Measurements from ENCODE around the gene ME3.

The ME3 gene

DNA sequence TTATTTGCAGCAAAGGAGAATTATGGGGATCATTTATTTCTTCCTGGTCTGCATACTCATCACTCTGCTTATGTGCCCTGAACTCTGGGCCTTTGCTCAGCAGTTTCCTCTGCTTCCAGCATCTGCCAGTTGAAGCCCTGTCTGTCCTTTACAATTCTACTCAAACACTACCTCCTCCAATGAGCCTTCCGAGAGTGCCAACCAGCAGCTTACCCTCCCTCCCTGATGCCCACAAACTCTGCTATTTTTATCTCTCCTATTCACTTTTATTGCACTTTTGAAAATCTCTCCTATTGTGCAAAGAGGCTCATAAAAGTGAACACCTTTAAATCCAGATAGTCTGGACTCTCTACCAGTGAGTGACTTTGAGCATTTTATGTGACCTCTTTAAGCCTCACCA, 3.6 kb upstream of the ME3 start:
- H3K27me3 ChIP-seq (replicated peaks; ENCODE audit: control insufficient read depth, insufficient read depth, low read length): no peaks in the 10 kb centered on the region; the same call in none of the 2 replicates
- no peak overlapping the region for H3K4me3 ChIP-seq (replicated peaks; ENCODE audit: low read depth, low read length)
- no peak for DNase-seq (ENCODE audit: extremely low read depth, insufficient read length)
- TF ChIP-seq, protein P1, sequence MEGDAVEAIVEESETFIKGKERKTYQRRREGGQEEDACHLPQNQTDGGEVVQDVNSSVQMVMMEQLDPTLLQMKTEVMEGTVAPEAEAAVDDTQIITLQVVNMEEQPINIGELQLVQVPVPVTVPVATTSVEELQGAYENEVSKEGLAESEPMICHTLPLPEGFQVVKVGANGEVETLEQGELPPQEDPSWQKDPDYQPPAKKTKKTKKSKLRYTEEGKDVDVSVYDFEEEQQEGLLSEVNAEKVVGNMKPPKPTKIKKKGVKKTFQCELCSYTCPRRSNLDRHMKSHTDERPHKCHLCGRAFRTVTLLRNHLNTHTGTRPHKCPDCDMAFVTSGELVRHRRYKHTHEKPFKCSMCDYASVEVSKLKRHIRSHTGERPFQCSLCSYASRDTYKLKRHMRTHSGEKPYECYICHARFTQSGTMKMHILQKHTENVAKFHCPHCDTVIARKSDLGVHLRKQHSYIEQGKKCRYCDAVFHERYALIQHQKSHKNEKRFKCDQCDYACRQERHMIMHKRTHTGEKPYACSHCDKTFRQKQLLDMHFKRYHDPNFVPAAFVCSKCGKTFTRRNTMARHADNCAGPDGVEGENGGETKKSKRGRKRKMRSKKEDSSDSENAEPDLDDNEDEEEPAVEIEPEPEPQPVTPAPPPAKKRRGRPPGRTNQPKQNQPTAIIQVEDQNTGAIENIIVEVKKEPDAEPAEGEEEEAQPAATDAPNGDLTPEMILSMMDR (IDR thresholded peaks at IDR 0.05; ENCODE audit: insufficient read depth, low read length, poor library complexity, severe bottlenecking): no peak
- no peaks in the 10 kb centered on the region for H3K36me3 ChIP-seq (ENCODE audit: control insufficient read depth, insufficient read depth, low read length)

DNA sequence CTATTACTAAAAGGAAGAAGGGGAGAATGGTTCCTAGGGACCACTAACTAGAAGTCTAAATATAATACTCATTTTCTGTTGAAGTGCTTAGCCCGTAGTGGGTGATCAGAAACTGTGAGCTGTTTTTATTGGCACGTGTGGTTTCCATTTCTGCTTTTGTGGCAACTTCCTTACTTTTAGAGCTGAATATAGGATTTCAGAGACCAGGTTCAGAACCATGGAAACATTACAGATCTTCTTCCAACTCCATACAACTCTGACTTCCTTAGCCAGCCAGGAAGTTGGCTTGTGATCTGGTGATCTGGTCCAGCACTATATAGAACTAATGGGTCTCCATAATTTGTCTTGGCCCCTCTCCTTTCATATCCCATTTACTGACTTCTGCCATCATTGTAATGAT, 2.6 kb upstream of the ME3 start:
- Histone ChIP-seq H3K4me3 (replicated peaks; ENCODE audit: low read depth, low read length) (no peak overlapping the region), H3K27me3 (replicated peaks; ENCODE audit: control insufficient read depth, insufficient read depth, low read length) (no peaks in the 10 kb centered on the region; the same call in none of the 2 replicates), H3K36me3 (ENCODE audit: control insufficient read depth, insufficient read depth, low read length) (no peaks in the 10 kb centered on the region)
- TF ChIP-seq, protein P1 (IDR thresholded peaks at IDR 0.05; ENCODE audit: insufficient read depth, low read length, poor library complexity, severe bottlenecking): no peak
- DNase-seq (ENCODE audit: extremely low read depth, insufficient read length): no peak

DNA sequence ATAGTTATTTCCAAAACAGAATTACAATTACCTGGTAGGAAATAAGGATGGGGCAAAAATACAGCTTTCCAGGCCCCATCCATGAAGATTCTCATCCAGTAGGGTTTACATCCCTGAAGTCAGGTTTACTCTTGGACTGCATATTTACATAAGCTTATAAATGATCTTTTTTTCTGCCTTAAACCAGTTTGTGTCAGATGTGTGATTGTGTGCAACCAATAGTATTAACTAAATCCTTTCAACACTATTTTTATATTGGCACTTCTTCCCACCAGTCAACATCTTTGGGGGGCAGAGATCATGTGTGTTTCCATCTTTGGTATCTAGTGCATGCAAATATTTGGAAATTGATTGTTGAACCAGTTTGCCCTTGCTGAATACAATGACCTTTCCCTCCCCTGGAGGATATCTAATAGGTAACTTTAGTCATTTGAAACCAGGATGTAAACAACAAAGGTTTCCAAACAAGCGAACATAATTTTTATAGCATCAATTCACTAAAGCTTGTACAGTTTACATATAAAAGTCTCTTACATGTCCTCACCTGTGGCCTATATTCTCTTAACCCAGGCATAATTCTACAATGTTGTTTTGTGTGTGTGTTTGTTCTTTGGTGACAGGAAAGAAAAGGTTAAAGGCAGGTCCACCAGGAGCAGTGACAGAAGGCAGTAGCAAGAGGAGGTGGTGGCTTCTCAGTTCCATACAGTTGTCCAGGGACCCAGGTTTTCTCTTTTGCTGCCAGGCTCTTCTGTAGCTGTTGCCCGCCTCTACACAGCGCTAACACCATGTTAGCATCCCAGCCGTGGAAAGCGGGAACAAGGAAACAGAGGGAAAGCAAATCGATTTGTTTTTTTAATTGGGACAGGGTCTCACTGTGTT, 1.7 kb upstream of the ME3 start:
- no peak for DNase-seq (ENCODE audit: extremely low read depth, insufficient read length)
- Histone ChIP-seq H3K27me3 (replicated peaks; ENCODE audit: control insufficient read depth, insufficient read depth, low read length) (no peaks in the 10 kb centered on the region; the same call in none of the 2 replicates), H3K4me3 (replicated peaks; ENCODE audit: low read depth, low read length) (no peak overlapping the region), H3K36me3 (ENCODE audit: control insufficient read depth, insufficient read depth, low read length) (no peaks in the 10 kb centered on the region)
- TF ChIP-seq, protein P1 (IDR thresholded peaks at IDR 0.05; ENCODE audit: insufficient read depth, low read length, poor library complexity, severe bottlenecking): no peak

DNA sequence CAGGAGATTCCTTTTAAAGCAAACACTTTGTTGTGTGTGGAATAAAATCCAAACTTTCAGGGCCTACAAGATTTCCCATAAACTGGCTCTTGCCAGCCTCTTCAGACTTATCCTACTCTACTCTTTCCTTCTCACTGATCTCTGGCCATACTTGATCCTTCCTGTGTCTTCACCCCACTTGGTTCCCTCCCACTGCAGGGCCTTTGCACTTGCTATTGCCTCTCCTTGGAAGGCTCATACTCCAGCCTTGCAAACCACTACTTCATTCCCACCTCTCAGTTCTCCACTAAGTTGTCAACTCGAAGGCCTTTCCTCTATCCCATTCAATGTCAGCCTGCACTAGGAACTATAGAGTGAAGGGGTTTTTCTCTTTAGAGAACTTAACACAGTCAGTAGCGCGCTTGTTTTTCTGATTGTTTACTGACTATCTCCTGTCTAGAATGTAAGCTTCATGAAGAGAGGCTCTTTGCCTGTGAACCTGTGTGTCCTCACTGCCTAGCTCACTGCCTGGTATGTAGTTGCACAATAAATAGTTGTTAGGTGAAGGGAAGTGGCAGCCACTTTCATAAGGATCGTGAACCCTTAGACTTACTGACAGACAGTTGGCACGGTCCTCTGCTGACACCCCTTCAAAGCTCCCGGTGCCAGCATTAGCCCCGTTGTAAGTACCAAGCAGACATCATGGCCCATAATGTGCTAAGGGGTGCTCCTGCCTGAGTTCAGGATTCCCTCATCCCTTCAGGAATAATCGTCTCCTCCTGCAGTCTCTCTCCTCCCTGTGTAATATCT, 833 bp upstream of the ME3 start:
- TF ChIP-seq, protein P1 (IDR thresholded peaks at IDR 0.05; ENCODE audit: insufficient read depth, low read length, poor library complexity, severe bottlenecking): no peak
- no peak for DNase-seq (ENCODE audit: extremely low read depth, insufficient read length)
- H3K4me3 ChIP-seq (replicated peaks; ENCODE audit: low read depth, low read length): no peak overlapping the region
- H3K27me3 ChIP-seq (replicated peaks; ENCODE audit: control insufficient read depth, insufficient read depth, low read length): no peaks in the 10 kb centered on the region; the same call in none of the 2 replicates
- no peaks in the 10 kb centered on the region for H3K36me3 ChIP-seq (ENCODE audit: control insufficient read depth, insufficient read depth, low read length)

DNA sequence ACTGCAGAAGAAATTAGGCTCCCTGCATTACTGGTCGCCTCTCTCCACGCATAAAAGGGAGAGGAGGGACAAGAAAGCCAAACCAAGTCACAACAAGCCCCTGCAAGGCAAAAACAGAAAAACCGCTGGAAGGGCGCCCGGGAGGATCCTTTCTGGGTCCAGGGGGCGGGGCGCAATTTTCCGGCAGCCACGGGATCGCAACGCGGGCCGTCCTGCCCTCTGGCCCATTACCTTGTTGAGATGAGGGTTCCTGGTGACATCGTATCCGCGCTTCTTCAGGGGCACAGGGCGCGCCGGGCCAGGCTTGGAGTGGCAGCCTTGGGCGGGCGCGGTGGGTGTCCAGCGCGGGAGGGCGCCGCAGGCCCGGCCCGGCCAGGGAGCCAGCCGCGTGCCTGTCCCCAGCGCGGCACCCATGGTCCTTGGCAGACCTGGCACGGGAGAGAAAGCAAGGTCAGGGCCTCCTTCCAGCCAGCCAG, 847 bp downstream of the ME3 start:
- DNase-seq (ENCODE audit: extremely low read depth, insufficient read length): no peak
- TF ChIP-seq, protein P1 (IDR thresholded peaks at IDR 0.05; ENCODE audit: insufficient read depth, low read length, poor library complexity, severe bottlenecking): no peak
- peak overlapping the region; percentile 50 for H3K4me3 ChIP-seq (replicated peaks; ENCODE audit: low read depth, low read length)

More for the DNA sequence above, 847 bp downstream of the ME3 start:
- no peaks in the 10 kb centered on the region for H3K36me3 ChIP-seq (ENCODE audit: control insufficient read depth, insufficient read depth, low read length)
- H3K27me3 ChIP-seq (replicated peaks; ENCODE audit: control insufficient read depth, insufficient read depth, low read length): no peaks in the 10 kb centered on the region; the same call in none of the 2 replicates

All from GM06990 (cell line).